ENCODE measurements around the gene HSPA5.
A peak's percentile ranks its signal among the peaks of the same experiment; 100 is the strongest.

GRCh38 chr9:125200216-125201047, 40.7 kb downstream of the HSPA5 start, which contains the start of gene RABEPK:
- TF ChIP-seq GRHL2 (CRISPR knock-in tag; IDR thresholded peaks at IDR 0.05; ENCODE audit: insufficient replicate concordance, severe bottlenecking) (no peak), JUN (CRISPR knock-in tag; IDR thresholded peaks at IDR 0.05) (no peak), CTCF (IDR thresholded peaks at IDR 0.05) (no peak), SP1 (CRISPR knock-in tag; conservative IDR thresholded peaks at IDR 0.05) (peak; percentile 78), MAX (CRISPR knock-in tag; IDR thresholded peaks at IDR 0.05) (peak; percentile 93), ATF1 (CRISPR knock-in tag; IDR thresholded peaks at IDR 0.05) (no peak), ETV6 (CRISPR knock-in tag; IDR thresholded peaks at IDR 0.05) (0 out of 2 replicates have a peak, but pooled peaks have one; percentile 67), CREM (CRISPR knock-in tag; IDR thresholded peaks at IDR 0.05) (peak; percentile 51; the same call in 1 of the 2 replicates), NFYB (CRISPR knock-in tag; conservative IDR thresholded peaks at IDR 0.05; ENCODE audit: low read depth) (no peak), NR3C1 (CRISPR knock-in tag; conservative IDR thresholded peaks at IDR 0.05; ENCODE audit: low read depth) (no peak), ESRRA (CRISPR knock-in tag; IDR thresholded peaks at IDR 0.05; ENCODE audit: borderline replicate concordance) (no peak), CBFB (CRISPR knock-in tag; IDR thresholded peaks at IDR 0.05; ENCODE audit: low read depth) (no peak)
- TF ChIP-seq, protein P1, sequence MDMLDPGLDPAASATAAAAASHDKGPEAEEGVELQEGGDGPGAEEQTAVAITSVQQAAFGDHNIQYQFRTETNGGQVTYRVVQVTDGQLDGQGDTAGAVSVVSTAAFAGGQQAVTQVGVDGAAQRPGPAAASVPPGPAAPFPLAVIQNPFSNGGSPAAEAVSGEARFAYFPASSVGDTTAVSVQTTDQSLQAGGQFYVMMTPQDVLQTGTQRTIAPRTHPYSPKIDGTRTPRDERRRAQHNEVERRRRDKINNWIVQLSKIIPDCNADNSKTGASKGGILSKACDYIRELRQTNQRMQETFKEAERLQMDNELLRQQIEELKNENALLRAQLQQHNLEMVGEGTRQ (CRISPR knock-in tag; IDR thresholded peaks at IDR 0.05), result peak; percentile 70
- TF ChIP-seq, protein P2, sequence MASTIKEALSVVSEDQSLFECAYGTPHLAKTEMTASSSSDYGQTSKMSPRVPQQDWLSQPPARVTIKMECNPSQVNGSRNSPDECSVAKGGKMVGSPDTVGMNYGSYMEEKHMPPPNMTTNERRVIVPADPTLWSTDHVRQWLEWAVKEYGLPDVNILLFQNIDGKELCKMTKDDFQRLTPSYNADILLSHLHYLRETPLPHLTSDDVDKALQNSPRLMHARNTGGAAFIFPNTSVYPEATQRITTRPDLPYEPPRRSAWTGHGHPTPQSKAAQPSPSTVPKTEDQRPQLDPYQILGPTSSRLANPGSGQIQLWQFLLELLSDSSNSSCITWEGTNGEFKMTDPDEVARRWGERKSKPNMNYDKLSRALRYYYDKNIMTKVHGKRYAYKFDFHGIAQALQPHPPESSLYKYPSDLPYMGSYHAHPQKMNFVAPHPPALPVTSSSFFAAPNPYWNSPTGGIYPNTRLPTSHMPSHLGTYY (CRISPR knock-in tag; IDR thresholded peaks at IDR 0.05), result no peak
